Measurements from ENCODE around the gene NPIPB8.
"Not testable (repeated sequence)": the region's sequence is repeated elsewhere in the genome, so short reads cannot be mapped to it uniquely, and the experiment has no call there.

The NPIPB8 gene

GRCh38 chr16:28607116-28607623 is 30.7 kb upstream of the NPIPB8 start:
- no peak for DNase-seq

DNA sequence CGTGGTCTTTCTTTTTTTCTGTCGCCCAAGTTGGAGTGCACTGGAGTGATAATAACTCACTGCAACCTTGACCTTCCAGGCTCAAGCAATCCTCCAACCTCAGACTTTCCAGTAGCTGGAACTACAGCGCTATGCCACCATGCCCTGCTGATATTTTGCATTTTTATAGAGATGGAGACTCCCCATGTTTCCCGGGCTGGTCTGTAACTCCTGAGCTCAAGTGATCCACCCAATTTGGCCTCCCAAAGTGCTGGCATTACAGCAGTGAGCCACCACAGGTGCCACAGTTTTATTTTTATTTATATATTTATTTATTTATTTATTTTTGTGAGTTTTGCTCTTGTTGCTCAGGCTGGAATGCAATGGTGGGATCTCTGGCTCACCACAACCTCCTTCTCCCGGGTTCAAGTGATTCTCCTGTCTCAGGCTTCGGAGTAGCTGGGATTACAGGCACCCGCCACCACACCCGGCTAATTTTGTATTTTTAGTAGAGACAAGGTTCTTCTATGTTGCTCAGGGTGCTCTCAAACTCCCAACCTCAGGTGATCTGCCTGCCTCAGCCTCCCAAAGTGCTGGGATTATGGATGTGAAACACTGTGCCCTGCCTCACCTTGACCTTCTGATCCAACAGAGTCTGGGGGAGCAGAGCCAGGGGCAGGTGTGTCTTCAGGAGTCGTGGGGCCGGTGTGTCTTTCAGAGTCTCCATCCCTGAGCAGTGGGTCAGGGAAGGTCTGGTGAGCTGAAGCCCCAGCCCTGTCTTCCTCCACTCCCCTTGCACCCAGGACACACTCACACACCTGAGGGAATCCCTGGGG is 30.0 kb upstream of the NPIPB8 start:
- not testable (repeated sequence) for DNase-seq

DNA sequence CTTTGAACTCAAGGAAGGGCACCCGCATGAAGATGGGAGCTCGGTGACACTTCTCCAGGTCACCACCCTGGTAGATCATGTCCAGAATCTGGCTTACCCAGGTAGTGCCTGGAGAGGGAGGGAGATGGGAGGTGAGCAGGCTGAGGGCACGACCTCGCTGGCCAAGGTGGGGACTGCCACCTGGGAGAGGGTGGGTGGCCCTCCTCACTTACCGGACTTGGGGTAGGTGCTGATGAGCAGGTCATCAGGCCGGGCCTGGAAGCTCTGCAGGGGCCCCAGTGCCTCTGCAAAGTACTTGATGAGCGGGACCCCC is 29.4 kb upstream of the NPIPB8 start:
- DNase-seq: not testable (repeated sequence)

GRCh38 chr16:28608867-28609596 is 28.8 kb upstream of the NPIPB8 start:
- not testable (repeated sequence) for DNase-seq

DNA sequence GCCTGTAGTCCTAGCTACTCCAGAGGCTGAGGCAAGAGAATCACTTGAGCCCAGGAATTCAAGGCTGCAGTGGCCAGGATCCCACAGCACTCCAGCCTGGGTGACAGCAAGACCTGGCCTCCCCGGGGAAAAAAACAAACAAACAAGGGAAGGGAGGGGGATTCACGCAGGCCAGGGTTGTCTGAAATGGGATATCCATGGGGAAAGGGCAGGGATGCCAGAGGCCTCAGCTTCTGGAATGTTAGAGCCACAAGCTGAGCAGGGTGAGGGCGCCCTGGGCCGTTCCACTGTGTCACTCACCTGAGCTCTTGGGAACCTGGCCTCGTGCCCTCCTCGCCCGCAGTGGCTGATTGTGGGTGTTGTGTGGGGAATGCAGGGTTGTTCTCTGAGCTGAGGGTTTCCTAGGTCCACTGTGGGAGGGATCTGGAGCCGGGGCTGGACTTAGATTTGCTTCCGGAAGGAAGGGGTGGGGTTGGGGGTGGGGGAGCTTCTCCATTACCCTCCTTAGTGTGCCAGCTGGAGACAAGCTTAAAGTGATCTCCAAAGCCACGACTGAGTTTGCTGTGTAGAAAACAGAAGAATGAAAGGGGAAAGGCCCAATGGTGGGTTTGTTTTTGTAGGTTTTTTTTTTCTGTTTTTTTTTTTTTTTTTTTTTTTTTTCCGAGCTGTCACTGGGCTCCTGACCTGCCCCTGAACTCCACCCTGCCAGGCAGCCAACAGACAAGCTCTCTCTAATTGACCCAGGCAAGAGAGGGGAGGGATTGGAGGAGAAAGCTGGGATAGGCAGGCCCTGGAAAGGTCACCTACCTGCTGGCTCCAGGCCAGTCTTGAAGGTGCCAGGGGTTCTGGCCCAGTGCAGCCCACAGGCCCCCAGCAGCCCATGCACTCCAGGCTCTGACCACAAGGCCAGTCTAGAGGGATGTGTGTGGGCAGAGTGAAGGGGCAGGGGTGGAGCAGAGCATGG is 28.0 kb upstream of the NPIPB8 start, which contains the start of gene SULT1A1:
TSS of gene SULT1A1 (minus strand) at position 414 of the 964 bp plus-strand sequence. CDS start 1,189 bp downstream, outside the sequence.
- DNase-seq: peak; percentile 53

GRCh38 chr16:28610595-28611191 is 27.2 kb upstream of the NPIPB8 start:
- DNase-seq: no peak

DNA sequence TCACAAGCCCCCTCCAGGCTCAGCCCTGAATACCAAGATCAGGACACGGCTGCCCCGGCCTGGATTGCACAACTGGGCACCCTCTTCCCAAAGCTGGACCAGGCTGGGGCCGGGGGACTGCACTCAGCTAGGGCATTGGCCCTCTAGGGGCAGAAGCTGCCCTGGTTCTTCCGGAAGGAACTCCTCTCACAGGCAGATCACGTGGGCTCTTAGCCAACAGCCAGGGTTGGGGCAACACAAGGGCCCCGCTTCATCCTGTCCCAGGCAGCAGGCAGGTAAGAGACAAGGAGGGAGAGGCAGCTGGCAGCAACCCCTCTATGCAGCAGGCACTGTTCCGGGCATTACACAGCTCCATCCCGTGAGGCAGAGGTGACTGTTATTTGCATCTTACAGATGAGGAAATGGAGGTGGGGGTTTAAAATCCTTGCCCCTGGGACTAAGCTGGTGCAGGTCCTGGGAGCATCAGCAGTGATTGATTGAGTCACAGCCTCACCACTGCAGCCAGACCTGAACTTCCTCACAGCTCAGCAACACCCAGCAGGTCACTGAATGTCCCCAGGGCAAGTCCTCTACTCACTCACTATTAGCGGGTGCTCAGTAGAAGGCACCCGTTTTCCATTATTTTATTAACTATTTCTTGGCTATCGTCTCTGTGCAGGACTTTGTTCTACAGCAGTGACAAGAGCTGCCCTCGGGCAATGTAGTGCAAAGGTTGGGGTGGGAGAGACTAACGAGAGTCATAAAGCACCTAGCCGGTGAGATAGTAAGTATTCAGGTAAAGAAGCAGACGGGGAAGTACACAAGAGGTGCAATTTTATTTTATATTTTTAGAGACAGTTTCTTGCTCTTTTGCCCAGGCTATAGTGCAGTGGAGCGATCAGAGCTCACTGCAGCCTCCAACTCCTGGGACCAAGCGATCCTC is 25.2 kb upstream of the NPIPB8 start:
- not testable (repeated sequence) for DNase-seq

- DNase-seq: not testable (repeated sequence)
Observed at GRCh38 chr16:28613912-28614311, 24.0 kb upstream of the NPIPB8 start.

DNA sequence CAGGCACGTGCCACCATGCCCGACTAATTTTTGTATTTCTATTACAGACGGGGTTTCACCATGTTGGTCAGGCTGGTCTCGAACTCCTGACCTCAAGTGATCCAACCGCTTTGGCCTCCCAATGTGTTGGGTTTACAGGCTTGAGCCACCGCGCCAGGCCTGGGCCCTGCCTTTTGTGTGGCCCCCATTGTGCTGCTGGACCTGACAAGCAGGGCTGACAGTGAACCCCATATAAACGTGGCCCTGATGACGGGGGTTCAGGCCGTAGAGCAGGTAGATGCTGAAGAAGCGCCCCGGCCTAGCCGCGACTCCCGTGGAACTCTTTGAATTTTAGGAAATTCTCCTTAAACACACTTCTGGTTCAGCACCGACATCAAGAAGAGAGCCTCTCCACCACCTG is 23.3 kb upstream of the NPIPB8 start:
- not testable (repeated sequence) for DNase-seq

- peak; percentile 38 for DNase-seq
Observed at GRCh38 chr16:28615486-28616223, 22.2 kb upstream of the NPIPB8 start.

GRCh38 chr16:28616224-28616577 is 21.7 kb upstream of the NPIPB8 start:
- DNase-seq: not testable (repeated sequence)

GRCh38 chr16:28616636-28617035 is 21.2 kb upstream of the NPIPB8 start:
- DNase-seq: no peak

GRCh38 chr16:28617874-28618273 is 20.0 kb upstream of the NPIPB8 start:
- no peak for DNase-seq

DNA sequence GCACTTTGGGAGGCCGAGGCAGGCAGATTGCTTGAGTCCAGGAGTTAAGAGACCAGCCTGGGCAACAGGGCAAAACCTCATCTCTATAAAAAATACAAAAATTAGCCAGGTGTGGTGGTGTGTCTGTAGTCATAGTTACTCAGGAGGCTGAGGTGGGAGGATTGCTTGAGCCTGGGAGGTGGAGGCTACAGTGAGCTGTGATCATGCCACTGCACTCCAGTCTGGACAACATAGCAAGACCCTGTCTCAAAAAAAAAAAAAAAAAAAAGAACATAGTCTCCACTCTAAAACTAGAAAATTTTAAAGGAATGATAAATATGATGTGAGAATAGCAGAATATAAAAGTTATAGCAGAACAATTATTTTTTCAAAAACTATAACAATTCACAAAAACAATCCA is 17.5 kb upstream of the NPIPB8 start:
- DNase-seq: not testable (repeated sequence)

DNA sequence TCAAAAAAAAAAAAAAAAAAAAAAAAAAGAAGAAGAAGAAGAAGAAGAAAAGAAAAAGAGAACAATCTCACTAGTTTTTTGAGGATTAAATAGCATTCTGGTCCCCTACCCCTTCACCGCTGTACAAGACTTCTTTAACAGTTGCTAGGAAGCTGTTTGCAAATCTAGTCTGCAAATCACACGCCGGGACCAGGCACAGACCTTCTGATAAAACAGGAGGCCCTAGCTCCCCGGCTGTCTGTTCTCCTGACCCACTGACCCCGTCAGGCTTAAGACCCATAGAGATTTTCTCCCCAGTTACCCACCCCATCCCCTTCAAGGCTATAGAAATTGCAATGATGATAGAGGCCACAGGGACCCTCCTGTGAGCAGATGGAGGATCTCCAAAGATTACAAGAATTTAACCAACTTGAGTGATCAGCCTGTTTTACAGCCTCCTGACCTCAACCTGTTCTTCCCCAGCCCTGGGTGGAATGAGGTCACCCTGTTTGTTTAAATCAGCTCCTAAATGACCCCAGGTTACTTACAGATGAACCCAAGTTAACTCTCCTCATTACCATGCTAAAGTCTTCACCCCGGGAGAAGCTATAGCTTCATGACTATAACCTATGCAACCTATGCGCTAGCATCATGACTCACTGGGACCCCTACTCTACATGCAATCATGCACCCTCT is 16.2 kb upstream of the NPIPB8 start:
- DNase-seq: no peak

- DNase-seq: not testable (repeated sequence)
Observed at GRCh38 chr16:28622532-28623171, 15.2 kb upstream of the NPIPB8 start.

GRCh38 chr16:28623172-28623711 is 14.6 kb upstream of the NPIPB8 start:
- peak; percentile 82 for DNase-seq

- DNase-seq: not testable (repeated sequence)
Observed at GRCh38 chr16:28630905-28631304, 7.0 kb upstream of the NPIPB8 start.

Measured in hematopoietic multipotent progenitor cell treated with erythropoietin and hydrocortisone succinate and interleukin-3 and kit ligand, for 6 days (in vitro differentiated cells).